Measurements from ENCODE around the gene RIPOR3.
"Not testable (repeated sequence)": the region's sequence is repeated elsewhere in the genome, so short reads cannot be mapped to it uniquely, and the experiment has no call there.

RIPOR3 gene

GRCh38 chr20:50551288-50551687 lies 140.1 kb downstream of the RIPOR3 start:
- no peak for DNase-seq (ENCODE audit: low spot score)

GRCh38 chr20:50550531-50550930 lies 140.8 kb downstream of the RIPOR3 start:
- no peak for DNase-seq (ENCODE audit: low spot score)

- DNase-seq (ENCODE audit: low spot score), result no peak
These were observed 142.9 kb downstream of the RIPOR3 start for GRCh38 chr20:50548396-50548795.

- no peak for DNase-seq (ENCODE audit: low spot score)
These were observed 143.4 kb downstream of the RIPOR3 start for GRCh38 chr20:50547964-50548363.

- DNase-seq (ENCODE audit: low spot score), result peak; percentile 18
These were observed 144.5 kb downstream of the RIPOR3 start for GRCh38 chr20:50546729-50547314.

- no peak for DNase-seq (ENCODE audit: low spot score)
These were observed 146.2 kb downstream of the RIPOR3 start for GRCh38 chr20:50545126-50545525.

GRCh38 chr20:50543326-50543725 lies 148.0 kb downstream of the RIPOR3 start:
- DNase-seq (ENCODE audit: low spot score), result no peak

- DNase-seq (ENCODE audit: low spot score), result no peak
These were observed 149.7 kb downstream of the RIPOR3 start for GRCh38 chr20:50541606-50542041.

GRCh38 chr20:50540620-50541605 lies 150.4 kb downstream of the RIPOR3 start:
- peak; percentile 46 for DNase-seq (ENCODE audit: low spot score)

GRCh38 chr20:50539798-50540197 lies 151.5 kb downstream of the RIPOR3 start:
- DNase-seq (ENCODE audit: low spot score), result not testable (repeated sequence)

- no peak for DNase-seq (ENCODE audit: low spot score)
These were observed 153.1 kb downstream of the RIPOR3 start for GRCh38 chr20:50538276-50538675.

GRCh38 chr20:50537546-50538201 lies 153.7 kb downstream of the RIPOR3 start:
- DNase-seq (ENCODE audit: low spot score), result no peak

- DNase-seq (ENCODE audit: low spot score), result no peak
These were observed 155.0 kb downstream of the RIPOR3 start for GRCh38 chr20:50536333-50536732.

All from AG20443 (cell line).